SIG-M5 (cell line): ENCODE data around the gene RGN.
"Not testable (repeated sequence)": the region's sequence is repeated elsewhere in the genome, so short reads cannot be mapped to it uniquely, and the experiment has no call there.

Experiments used
- DNase-seq: peaks from one replicate; lab custom pipeline; 2025; lab: John Stamatoyannopoulos, UW

RGN gene

DNA sequence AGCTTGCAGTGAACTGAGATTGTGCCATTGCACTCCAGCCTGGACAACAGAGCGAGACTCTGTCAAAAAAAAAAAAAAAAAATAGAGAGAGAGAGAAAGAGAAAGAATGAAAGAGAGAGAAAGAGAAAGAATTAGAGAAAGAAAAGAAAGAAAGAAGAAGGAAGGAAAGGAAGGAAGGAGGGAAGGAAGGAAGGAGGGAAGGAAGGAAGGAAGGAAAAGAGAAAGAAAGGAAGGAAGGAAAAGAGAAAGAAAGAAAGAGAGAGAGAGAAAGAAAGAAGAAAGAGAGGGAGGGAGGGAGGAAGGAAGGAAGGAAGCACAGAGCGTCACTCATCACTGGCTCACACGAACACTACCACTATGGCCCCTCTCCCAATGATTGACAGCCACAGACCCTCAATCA is 46.2 kb downstream of the RGN start:
- not testable (repeated sequence) for DNase-seq

GRCh38 chrX:47129157-47129898 is 51.1 kb downstream of the RGN start:
- DNase-seq = peak; percentile 72

DNA sequence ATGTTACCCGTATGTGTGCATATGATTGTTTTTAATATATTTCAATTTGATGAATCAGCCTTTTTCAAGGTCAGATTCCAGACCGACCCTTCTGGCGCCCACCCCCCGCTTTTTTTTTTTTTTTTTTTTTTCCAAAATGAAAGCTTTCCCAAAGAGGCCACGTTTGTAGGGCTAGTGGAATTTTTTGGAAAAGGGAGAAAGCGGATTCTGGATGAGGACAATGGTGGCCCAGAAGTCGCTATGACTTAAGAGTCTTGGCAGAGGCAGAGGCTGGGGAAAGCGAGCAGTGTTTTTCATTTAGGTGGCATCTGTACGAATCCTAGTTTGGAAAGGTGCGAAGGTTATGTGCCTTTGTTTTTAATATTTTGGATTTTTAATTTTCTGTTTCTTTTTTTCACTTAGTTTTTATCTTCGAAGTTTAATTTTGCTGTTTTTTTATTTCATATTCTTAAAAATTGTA is 51.7 kb downstream of the RGN start:
- no peak for DNase-seq

DNA sequence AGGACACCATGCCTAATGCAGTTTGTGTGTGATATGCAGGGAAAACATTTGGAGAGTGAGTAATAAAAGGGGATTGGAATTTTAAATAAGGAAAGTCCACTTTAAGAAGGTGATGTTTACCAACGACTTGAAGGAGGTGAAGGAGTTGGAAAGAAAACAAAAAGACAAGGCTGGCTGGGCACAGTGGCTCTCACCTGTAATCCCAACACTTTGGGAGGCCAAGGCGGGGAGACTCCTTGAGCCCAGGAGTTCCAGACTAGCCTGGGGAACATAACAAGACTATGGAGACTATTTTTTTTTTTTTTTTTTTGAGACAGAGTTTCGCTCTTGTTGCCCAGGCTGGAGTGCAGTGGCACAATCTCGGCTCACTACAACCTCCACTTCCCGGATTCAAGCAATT is 55.2 kb downstream of the RGN start:
- no peak for DNase-seq

DNA sequence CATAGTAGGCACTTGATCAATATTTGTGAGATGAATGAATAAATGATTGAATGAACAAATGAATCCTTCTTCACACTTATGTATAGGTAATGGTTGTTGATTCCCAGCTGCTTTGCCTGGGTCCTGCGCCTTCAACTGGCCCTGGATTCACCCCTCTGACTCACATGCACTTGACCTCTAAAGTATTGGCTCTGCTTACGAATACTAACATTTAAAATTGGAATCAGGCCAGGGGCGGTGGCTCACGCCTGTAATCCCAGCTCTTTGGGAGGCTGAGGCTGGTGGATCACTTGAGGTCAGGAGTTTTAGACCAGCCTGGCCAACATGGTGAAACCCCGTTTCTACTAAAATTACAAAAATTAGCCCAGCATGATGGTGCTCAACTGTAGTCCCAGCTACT is 57.4 kb downstream of the RGN start:
- DNase-seq = not testable (repeated sequence)

- DNase-seq = no peak
These were observed 59.9 kb downstream of the RGN start for GRCh38 chrX:47138171-47138570.
